ENCODE measurements around the gene MEG3.

The MEG3 gene

GRCh38 chr14:100824091-100824551 lies 1.8 kb upstream of the MEG3 start:
- TF ChIP-seq CTCF (IDR thresholded peaks at IDR 0.05; ENCODE audit: borderline replicate concordance, control extremely low read depth, extremely low read depth, insufficient read depth, missing control alignments) = no peak
- in situ Hi-C loops (cut with MboI; ENCODE audit: low sequenced_read_pairs, unreplicated experiment) = no loop called here
- DNase-seq (ENCODE audit: low spot score) = peak; percentile 47

- DNase-seq (ENCODE audit: low spot score) = no peak
- no peak for TF ChIP-seq CTCF (IDR thresholded peaks at IDR 0.05; ENCODE audit: borderline replicate concordance, control extremely low read depth, extremely low read depth, insufficient read depth, missing control alignments)
- in situ Hi-C loops (cut with MboI; ENCODE audit: low sequenced_read_pairs, unreplicated experiment) = no loop called here
These were observed 811 bp upstream of the MEG3 start for GRCh38 chr14:100824901-100825712.

- TF ChIP-seq CTCF (IDR thresholded peaks at IDR 0.05; ENCODE audit: borderline replicate concordance, control extremely low read depth, extremely low read depth, insufficient read depth, missing control alignments) = no peak
- no peak for DNase-seq (ENCODE audit: low spot score)
- in situ Hi-C loops (cut with MboI; ENCODE audit: low sequenced_read_pairs, unreplicated experiment) = no loop called here
These were observed 628 bp downstream of the MEG3 start for GRCh38 chr14:100826391-100827100.

- in situ Hi-C loops (cut with MboI; ENCODE audit: low sequenced_read_pairs, unreplicated experiment) = no loop called here
- DNase-seq (ENCODE audit: low spot score) = no peak
- TF ChIP-seq CTCF (IDR thresholded peaks at IDR 0.05; ENCODE audit: borderline replicate concordance, control extremely low read depth, extremely low read depth, insufficient read depth, missing control alignments) = no peak
These were observed 1.4 kb downstream of the MEG3 start for GRCh38 chr14:100827101-100828021.

- TF ChIP-seq CTCF (IDR thresholded peaks at IDR 0.05; ENCODE audit: borderline replicate concordance, control extremely low read depth, extremely low read depth, insufficient read depth, missing control alignments) = no peak
- in situ Hi-C loops (cut with MboI; ENCODE audit: low sequenced_read_pairs, unreplicated experiment) = no loop called here
- no peak for DNase-seq (ENCODE audit: low spot score)
These were observed 2.3 kb downstream of the MEG3 start for GRCh38 chr14:100828031-100828769.

All from GM13976 (cell line).